HepG2 (cell line): ENCODE results near the gene TLR1.
"Not testable (repeated sequence)": the region's sequence is repeated elsewhere in the genome, so short reads cannot be mapped to it uniquely, and the experiment has no call there.

Experiments used
- CTCF ChIP-seq: sonication (generic); formaldehyde crosslinking; IDR thresholded peaks from 2 replicates; pipeline ENCODE4 v1.5.0; 2020; ENCODE audit warnings: mild to moderate bottlenecking, missing genetic modification reagents, moderate library complexity
- ELF4 ChIP-seq: sonication (generic); formaldehyde crosslinking; IDR thresholded peaks from 2 replicates; pipeline ENCODE4 v1.5.0; 2020; ENCODE audit warnings: missing genetic modification reagents, mild to moderate bottlenecking, moderate library complexity, borderline replicate concordance
- EZH2 ChIP-seq: conservative IDR thresholded peaks from 2 replicates; pipeline ENCODE4 v1.6.1; 2012; ENCODE audit warnings: mild to moderate bottlenecking, low read depth, low read length, moderate library complexity
- HNRNPUL1 ChIP-seq: fragments of 200-400 bp; formaldehyde crosslinking; IDR thresholded peaks from 2 replicates; pipeline ENCODE4 v1.6.1; 2017; ENCODE audit warnings: low read depth, mild to moderate bottlenecking, low read length, moderate library complexity
- MEF2D ChIP-seq: sonication (generic); formaldehyde crosslinking; IDR thresholded peaks from 2 replicates; pipeline ENCODE4 v1.5.1; 2020; ENCODE audit warnings: mild to moderate bottlenecking, missing genetic modification reagents
- MTA3 ChIP-seq: sonication (generic); formaldehyde crosslinking; IDR thresholded peaks from 2 replicates; pipeline ENCODE4 v1.4.0; 2020; ENCODE audit warnings: missing genetic modification reagents
- NFE2L1 ChIP-seq: sonication (generic); formaldehyde crosslinking; IDR thresholded peaks from 2 replicates; pipeline ENCODE4 v1.4.0; 2020; ENCODE audit warnings: missing genetic modification reagents, mild to moderate bottlenecking, borderline replicate concordance
- POLR2A ChIP-seq, 2 experiments: IDR thresholded peaks; 2 replicates each; pipeline ENCODE4 v1.6.1; 2011; ENCODE audit warnings: low read depth in 2 of 2, low read length in 2 of 2, mild to moderate bottlenecking in 1 of 2, moderate library complexity in 1 of 2; ENCODE audit not compliant: insufficient read depth in 1 of 2
- SIN3A ChIP-seq: IDR thresholded peaks from 2 replicates; pipeline ENCODE4 v1.6.1; 2011; ENCODE audit warnings: low read depth, mild to moderate bottlenecking, control low read depth, low read length, borderline replicate concordance
- SP1 ChIP-seq, 2 experiments: fragments of 450-650 bp in 1 of 2; sonication (generic) in 1 of 2; formaldehyde crosslinking in 1 of 2; IDR thresholded peaks; 2 replicates each; pipeline versions ENCODE4 v1.4.0 to v1.6.1; 2016 to 2020; ENCODE audit warnings: missing genetic modification reagents in 1 of 2
- YEATS4 ChIP-seq: sonication (generic); formaldehyde crosslinking; IDR thresholded peaks from 2 replicates; pipeline ENCODE4 v1.4.0; 2020; ENCODE audit warnings: missing genetic modification reagents, borderline replicate concordance
- ZNF749 ChIP-seq: sonication (generic); formaldehyde crosslinking; IDR thresholded peaks from 2 replicates; pipeline ENCODE4 v1.8.0; 2022; ENCODE audit warnings: mild to moderate bottlenecking, missing genetic modification reagents, moderate library complexity, borderline replicate concordance
- ZSCAN22 ChIP-seq: sonication (generic); formaldehyde crosslinking; IDR thresholded peaks from 2 replicates; pipeline ENCODE4 v1.4.0; 2020; ENCODE audit warnings: mild to moderate bottlenecking, missing genetic modification reagents
- TF ChIP-seq, protein P1 (sequence below): sonication (generic); formaldehyde crosslinking; IDR thresholded peaks from 2 replicates; pipeline ENCODE4 v1.4.0; 2020; ENCODE audit warnings: missing genetic modification reagents

DNA sequence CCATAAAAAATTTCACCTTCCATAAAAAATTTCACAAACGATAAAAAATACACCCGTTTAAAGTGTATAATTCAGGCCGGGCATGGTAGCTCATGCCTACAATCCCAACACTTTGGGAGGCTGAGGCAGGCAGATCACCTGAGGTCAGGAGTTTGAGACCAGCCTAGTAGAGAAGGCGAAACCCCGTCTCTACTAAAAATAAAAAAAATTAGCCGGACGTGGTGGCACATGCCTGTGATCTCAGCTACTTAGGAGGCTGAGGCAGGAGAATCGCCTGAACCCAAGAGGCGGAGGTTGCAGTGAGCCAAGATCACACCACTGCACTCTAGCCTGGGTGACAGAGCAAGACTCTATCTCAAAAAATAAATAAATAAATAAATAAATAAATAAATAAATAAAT lies 1.7 kb upstream of the TLR1 start:
- TF ChIP-seq SIN3A; POLR2A (IDR thresholded peaks at IDR 0.05; ENCODE audit: insufficient read depth in 1 of 2, low read depth in 2 of 2, low read length in 2 of 2); EZH2; HNRNPUL1; SP1 (IDR thresholded peaks at IDR 0.05); SP1 (CRISPR knock-in tag; IDR thresholded peaks at IDR 0.05); ELF4 (CRISPR knock-in tag); CTCF (CRISPR knock-in tag); MTA3; NFE2L1 (CRISPR knock-in tag); ZSCAN22; MEF2D; YEATS4 (CRISPR knock-in tag); ZNF749: not testable (repeated sequence)
- TF ChIP-seq, protein P1, sequence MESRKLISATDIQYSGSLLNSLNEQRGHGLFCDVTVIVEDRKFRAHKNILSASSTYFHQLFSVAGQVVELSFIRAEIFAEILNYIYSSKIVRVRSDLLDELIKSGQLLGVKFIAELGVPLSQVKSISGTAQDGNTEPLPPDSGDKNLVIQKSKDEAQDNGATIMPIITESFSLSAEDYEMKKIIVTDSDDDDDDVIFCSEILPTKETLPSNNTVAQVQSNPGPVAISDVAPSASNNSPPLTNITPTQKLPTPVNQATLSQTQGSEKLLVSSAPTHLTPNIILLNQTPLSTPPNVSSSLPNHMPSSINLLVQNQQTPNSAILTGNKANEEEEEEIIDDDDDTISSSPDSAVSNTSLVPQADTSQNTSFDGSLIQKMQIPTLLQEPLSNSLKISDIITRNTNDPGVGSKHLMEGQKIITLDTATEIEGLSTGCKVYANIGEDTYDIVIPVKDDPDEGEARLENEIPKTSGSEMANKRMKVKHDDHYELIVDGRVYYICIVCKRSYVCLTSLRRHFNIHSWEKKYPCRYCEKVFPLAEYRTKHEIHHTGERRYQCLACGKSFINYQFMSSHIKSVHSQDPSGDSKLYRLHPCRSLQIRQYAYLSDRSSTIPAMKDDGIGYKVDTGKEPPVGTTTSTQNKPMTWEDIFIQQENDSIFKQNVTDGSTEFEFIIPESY (CRISPR knock-in tag): not testable (repeated sequence)
